Body of pancreas (tissue), 4 donors: ENCODE results near the gene DNAH6.

Experiments
- CTCF ChIP-seq, 7 experiments: fragments of 450-650 bp in 4 of 7; fragments of 200-600 bp in 3 of 7; sonication (generic) in 3 of 7; IDR thresholded peaks; one replicate each; pipeline ENCODE4 v1.5.1; 2016 to 2019; ENCODE audit warnings: antibody characterized with exemption in 7 of 7
- POLR2A ChIP-seq, 3 donors: fragments of 450-650 bp; IDR thresholded peaks; one replicate each; pipeline ENCODE4 v1.6.1; 2016; ENCODE audit warnings: antibody characterized with exemption in 3 of 3, mild to moderate bottlenecking in 2 of 3

GRCh38 chr2:84676295-84676694, 160.0 kb downstream of the DNAH6 start:
- no peak for TF ChIP-seq CTCF (IDR thresholded peaks at IDR 0.05)
- TF ChIP-seq POLR2A (IDR thresholded peaks at IDR 0.05): no peak
